HepG2 (cell line): ENCODE results near the gene CDK2AP2. TPM values are rescaled to one million over a fixed set of nuclear protein-coding genes. Genes with fewer than 3 reads are reported as not detected.

Source experiments
- SP1 ChIP-seq, 2 experiments: fragments of 450-650 bp in 1 of 2; sonication (generic) in 1 of 2; formaldehyde crosslinking in 1 of 2; IDR thresholded peaks; 2 replicates each; pipeline versions ENCODE4 v1.4.0 to v1.6.1; 2016 to 2020; ENCODE audit warnings: missing genetic modification reagents in 1 of 2
- TFDP2 ChIP-seq: sonication (generic); formaldehyde crosslinking; IDR thresholded peaks from 2 replicates; pipeline ENCODE4 v1.4.0; 2020; ENCODE audit warnings: missing genetic modification reagents
- YEATS4 ChIP-seq: sonication (generic); formaldehyde crosslinking; IDR thresholded peaks from 2 replicates; pipeline ENCODE4 v1.4.0; 2020; ENCODE audit warnings: missing genetic modification reagents, borderline replicate concordance
- YY1 ChIP-seq: IDR thresholded peaks from 2 replicates; pipeline ENCODE4 v1.6.1; 2011; ENCODE audit warnings: low read length, low read depth, moderate library complexity, mild to moderate bottlenecking; ENCODE audit not compliant: insufficient read depth, insufficient replicate concordance
- ZEB1 ChIP-seq: IDR thresholded peaks from 2 replicates; pipeline ENCODE4 v1.6.1; 2012; ENCODE audit warnings: mild to moderate bottlenecking, low read depth, inconsistent platforms; ENCODE audit not compliant: insufficient replicate concordance
- ZFY ChIP-seq: sonication (generic); formaldehyde crosslinking; IDR thresholded peaks from 2 replicates; pipeline ENCODE4 v1.4.0; 2020; ENCODE audit warnings: missing genetic modification reagents
- ZHX2 ChIP-seq, 2 experiments: sonication (generic) in 1 of 2; formaldehyde crosslinking in 1 of 2; IDR thresholded peaks; 2 replicates each; pipeline versions ENCODE4 v1.6.1 to v1.9.0; 2014 to 2022; ENCODE audit warnings: antibody characterized with exemption in 1 of 2, borderline replicate concordance in 1 of 2, inconsistent platforms in 1 of 2, low read depth in 1 of 2, missing genetic modification reagents in 1 of 2
- ZNF451 ChIP-seq: sonication (generic); formaldehyde crosslinking; IDR thresholded peaks from 2 replicates; pipeline ENCODE4 v1.5.0; 2020; ENCODE audit warnings: mild to moderate bottlenecking, missing genetic modification reagents
- ZNF646 ChIP-seq: sonication (generic); formaldehyde crosslinking; IDR thresholded peaks from 2 replicates; pipeline ENCODE4 v1.9.0; 2021; ENCODE audit warnings: mild to moderate bottlenecking, missing genetic modification reagents
- ZXDC ChIP-seq: sonication (generic); formaldehyde crosslinking; IDR thresholded peaks from 2 replicates; pipeline ENCODE4 v1.5.0; 2020; ENCODE audit warnings: mild to moderate bottlenecking, missing genetic modification reagents
- polyA plus RNA-seq, 8 experiments: library from polyadenylated mRNA; depleted of rRNA in 3 of 8; stranded (reverse) in 7 of 8; unstranded in 1 of 8; fragments of >200 nt; fragmentation: Illumina TruSeq in 4 of 8; extraction: Trizol in 4 of 8; gene quantifications; 2 replicates each; pipeline versions ENCODE4 v1.2.1 to v1.2.3, GENCODE V29; 2011 to 2016; ENCODE audit warnings: low read depth in 4 of 8, missing spikeins in 1 of 8, mixed read lengths in 1 of 8; ENCODE audit not compliant: insufficient read depth in 1 of 8
- total RNA-seq, 5 experiments: library from RNA; depleted of rRNA; stranded (reverse); fragments of >200 nt; fragmentation: Illumina TruSeq; extraction: Trizol; gene quantifications; 2 replicates each; pipeline ENCODE4 v1.2.3, GENCODE V29; 2016; ENCODE audit warnings: low read depth in 1 of 5

CDK2AP2 gene
- total and polyA plus RNA-seq, 2 of the 13 experiments (the other 11 are each of a cell fraction or from before 2014, with no cell fraction given): 15.0 to 23.2 TPM

GRCh38 chr11:67504950-67505581 is 2.9 kb downstream of the CDK2AP2 start, which contains the start of gene PITPNM1 (continued):
- TF ChIP-seq ZNF646: no peak
- peak; percentile 39 for TF ChIP-seq YY1
- peak; percentile 20 for TF ChIP-seq ZFY
- TF ChIP-seq ZXDC (CRISPR knock-in tag): 0 out of 2 replicates have a peak, but pooled peaks have one; percentile 3
- TF ChIP-seq ZHX2 (IDR thresholded peaks at IDR 0.05; ENCODE audit: low read depth): 0 out of 2 replicates have a peak, but pooled peaks have one; percentile 11
- TF ChIP-seq ZHX2 (CRISPR knock-in tag; IDR thresholded peaks at IDR 0.05; ENCODE audit: borderline replicate concordance): no peak
- TF ChIP-seq TFDP2 (CRISPR knock-in tag): peak; percentile 24; the same call in 1 of the 2 replicates
- peak; percentile 29; the same call in 1 of the 2 replicates for TF ChIP-seq YEATS4 (CRISPR knock-in tag)
- 0 out of 2 replicates have a peak, but pooled peaks have one; percentile 21 for TF ChIP-seq ZNF451 (CRISPR knock-in tag)
- TF ChIP-seq ZEB1: no peak
- TF ChIP-seq SP1 (IDR thresholded peaks at IDR 0.05): no peak
- peak; percentile 43; the same call in 1 of the 2 replicates for TF ChIP-seq SP1 (CRISPR knock-in tag; IDR thresholded peaks at IDR 0.05)
